GM23248 (cell line): ENCODE data around the gene AKR1C4. TPM values are rescaled to one million over a fixed set of nuclear protein-coding genes. Genes with fewer than 3 reads are reported as not detected.

Experiments used
- DNase-seq: peaks from one replicate; pipeline ENCODE4 v3.0.0-alpha.2; 2015
- H2AFZ ChIP-seq: fragments of 200-600 bp; sonication (generic); 2 replicates; pipeline ENCODE4 v1.6.1; 2016; ENCODE audit warnings: antibody characterized with exemption
- H3F3A ChIP-seq: fragments of 200-600 bp; sonication (generic); 2 replicates; pipeline ENCODE4 v1.6.1; 2016; ENCODE audit warnings: mild to moderate bottlenecking, antibody characterized with exemption, mixed run types; ENCODE audit not compliant: insufficient read depth
- H3K27ac ChIP-seq: fragments of 200-600 bp; sonication (generic); 2 replicates; pipeline ENCODE4 v1.5.1; 2016; ENCODE audit warnings: mild to moderate bottlenecking
- H3K27me3 ChIP-seq: fragments of 200-600 bp; sonication (generic); replicated peaks from 2 replicates; pipeline ENCODE4 v1.6.1; 2016; ENCODE audit warnings: mild to moderate bottlenecking; ENCODE audit not compliant: insufficient read depth
- H3K36me3 ChIP-seq: fragments of 200-600 bp; sonication (generic); 2 replicates; pipeline ENCODE4 v1.6.1; 2016; ENCODE audit warnings: low read depth, mild to moderate bottlenecking
- H3K4me1 ChIP-seq: fragments of 200-600 bp; sonication (generic); 2 replicates; pipeline ENCODE4 v1.6.1; 2016; ENCODE audit warnings: mild to moderate bottlenecking; ENCODE audit not compliant: insufficient read depth
- H3K4me2 ChIP-seq: fragments of 200-600 bp; sonication (generic); one replicate; pipeline ENCODE4 v1.6.1; 2016; ENCODE audit warnings: mild to moderate bottlenecking; ENCODE audit not compliant: unreplicated experiment
- H3K4me3 ChIP-seq: fragments of 200-600 bp; sonication (generic); 2 replicates; pipeline ENCODE4 v1.5.1; 2016; ENCODE audit warnings: mild to moderate bottlenecking
- H3K79me2 ChIP-seq: fragments of 200-600 bp; sonication (generic); 2 replicates; pipeline ENCODE4 v1.6.1; 2016; ENCODE audit warnings: mild to moderate bottlenecking; ENCODE audit not compliant: insufficient read depth
- H3K9ac ChIP-seq: fragments of 200-600 bp; sonication (generic); 2 replicates; pipeline ENCODE4 v1.6.1; 2016; ENCODE audit warnings: mild to moderate bottlenecking
- H3K9me2 ChIP-seq: fragments of 200-600 bp; sonication (generic); 2 replicates; pipeline ENCODE4 v1.6.1; 2016; ENCODE audit warnings: mixed run types, mild to moderate bottlenecking, moderate library complexity; ENCODE audit not compliant: insufficient read depth
- H3K9me3 ChIP-seq: fragments of 200-600 bp; sonication (generic); one replicate; pipeline ENCODE4 v1.6.1; 2017; ENCODE audit warnings: low read depth
- H4K20me1 ChIP-seq: fragments of 200-600 bp; sonication (generic); 2 replicates; pipeline ENCODE4 v1.6.0; 2016; ENCODE audit not compliant: insufficient read depth
- EZH2 ChIP-seq: fragments of 200-600 bp; sonication (generic); IDR thresholded peaks from 2 replicates; pipeline ENCODE4 v1.6.1; 2018; ENCODE audit warnings: antibody characterized with exemption, mild to moderate bottlenecking; ENCODE audit not compliant: insufficient read depth, poor library complexity, severe bottlenecking
- EZH2phosphoT487 ChIP-seq: fragments of 200-600 bp; sonication (generic); IDR thresholded peaks from 2 replicates; pipeline ENCODE4 v1.6.1; 2018; ENCODE audit warnings: antibody characterized with exemption, moderate library complexity, mild to moderate bottlenecking, low read depth; ENCODE audit not compliant: insufficient read depth
- WGBS, 2 experiments: methylation state at CpG; one replicate each; pipeline ENCODE4 v1.1.6; 2015 to 2017; ENCODE audit warnings: low lambda C conversion rate in 2 of 2, low coverage in 1 of 2; ENCODE audit errors: missing lambda C conversion rate in 2 of 2; 5-methylcytosine and 5-hydroxymethylcytosine counted together
- in situ Hi-C: fragments of 300-500 bp; cut with MboI; formaldehyde crosslinking; loops from 2 replicates; pipeline ENCODE4 v1.15.0; 2020
- polyA plus RNA-seq: library from polyadenylated mRNA; unstranded; fragments of >200 nt; fragmentation: Nextera tagmentation; extraction: Ambion mirVana; gene quantifications from 2 replicates; pipeline ENCODE4 v1.2.1, GENCODE V29; 2016
- total RNA-seq: library from RNA; depleted of rRNA; stranded (reverse); fragments of >200 nt; shearing (Covaris generic); gene quantifications from 2 replicates; pipeline ENCODE4 v1.2.3, GENCODE V29; 2014; rRNA removed

The AKR1C4 gene
- not detected in 2 replicates for total RNA-seq
- not detected in 2 replicates for polyA plus RNA-seq

- TF ChIP-seq EZH2phosphoT487, result no peak
- no peak for TF ChIP-seq EZH2
- H3K9ac ChIP-seq, result no peak within 1 kb of the TSS
- no peak for DNase-seq
- no peak within 1 kb of the TSS for H3K27ac ChIP-seq
- H3K27me3 ChIP-seq, result no peaks in the 10 kb centered on the region
- H3K4me3 ChIP-seq, result no peak within 1 kb of the TSS
- in situ Hi-C loops, result no loop called here
- no peaks in the 10 kb centered on the region for H3K9me2 ChIP-seq
- no peaks in the 10 kb centered on the region for H3K79me2 ChIP-seq
- no peaks in the 10 kb centered on the region for H3F3A ChIP-seq
- H3K4me2 ChIP-seq, result no peak within 1 kb of the TSS
- H2AFZ ChIP-seq, result no peak within 1 kb of the TSS
- no peaks in the 10 kb centered on the region for H3K36me3 ChIP-seq
- no peaks in the 10 kb centered on the region for H3K9me3 ChIP-seq
- no peaks in the 10 kb centered on the region for H4K20me1 ChIP-seq
- no peaks in the 10 kb centered on the region for H3K4me1 ChIP-seq
- 19 to 32% methylated on average over 4 of the region's 4 CpGs for WGBS, 2 experiments
These were observed at the start of gene AKR1C4 for GRCh38 chr10:5196702-5197113. AKR1C4 (plus strand) TSS chr10:5196837; CDS start chr10:5196868, 31 bp downstream.

- Histone ChIP-seq H3K9ac (no peak overlapping the region), H3K9me3 (no peaks in the 10 kb centered on the region), H4K20me1 (no peaks in the 10 kb centered on the region), H3K4me3 (no peak overlapping the region), H3K27ac (no peak overlapping the region), H3K79me2 (no peaks in the 10 kb centered on the region), H3K9me2 (no peaks in the 10 kb centered on the region), H3K4me1 (no peaks in the 10 kb centered on the region), H3F3A (no peaks in the 10 kb centered on the region), H2AFZ (no peak overlapping the region), H3K4me2 (no peak overlapping the region), H3K36me3 (no peaks in the 10 kb centered on the region), H3K27me3 (no peaks in the 10 kb centered on the region)
- no peak for TF ChIP-seq EZH2
- no peak for TF ChIP-seq EZH2phosphoT487
- 49 to 54% methylated on average over 5 of the region's 5 CpGs for WGBS, 2 experiments
- in situ Hi-C loops, result no loop called here
- DNase-seq, result no peak
These were observed 49.8 kb upstream of the AKR1C4 start for GRCh38 chr10:5146920-5147254.

GRCh38 chr10:5147255-5147980 is 49.2 kb upstream of the AKR1C4 start:
- H3K9ac ChIP-seq, result no peak overlapping the region
- H3K27me3 ChIP-seq, result no peaks in the 10 kb centered on the region
- H3K4me3 ChIP-seq, result no peak overlapping the region
- DNase-seq, result no peak
- H3K9me3 ChIP-seq, result no peaks in the 10 kb centered on the region
- no peak overlapping the region for H3K27ac ChIP-seq
- H3K4me1 ChIP-seq, result no peaks in the 10 kb centered on the region
- H2AFZ ChIP-seq, result no peak overlapping the region
- no peak overlapping the region for H3K4me2 ChIP-seq
- H3K79me2 ChIP-seq, result no peaks in the 10 kb centered on the region
- in situ Hi-C loops, result no loop called here
- no peaks in the 10 kb centered on the region for H3K36me3 ChIP-seq
- H4K20me1 ChIP-seq, result no peaks in the 10 kb centered on the region
- no peak for TF ChIP-seq EZH2phosphoT487
- H3F3A ChIP-seq, result no peaks in the 10 kb centered on the region
- 31 to 39% methylated on average over 5 of the region's 5 CpGs for WGBS, 2 experiments
- no peaks in the 10 kb centered on the region for H3K9me2 ChIP-seq

GRCh38 chr10:5147981-5148677 is 48.5 kb upstream of the AKR1C4 start:
- no peaks in the 10 kb centered on the region for H3F3A ChIP-seq
- in situ Hi-C loops, result no loop called here
- H3K79me2 ChIP-seq, result no peaks in the 10 kb centered on the region
- no peaks in the 10 kb centered on the region for H3K9me3 ChIP-seq
- no peak overlapping the region for H3K9ac ChIP-seq
- no peak overlapping the region for H2AFZ ChIP-seq
- no peaks in the 10 kb centered on the region for H4K20me1 ChIP-seq
- WGBS, 2 experiments, result 27 to 33% methylated on average over 3 of the region's 3 CpGs
- H3K9me2 ChIP-seq, result no peaks in the 10 kb centered on the region
- no peak overlapping the region for H3K4me2 ChIP-seq
- H3K36me3 ChIP-seq, result no peaks in the 10 kb centered on the region
- H3K4me3 ChIP-seq, result no peak overlapping the region
- H3K27ac ChIP-seq, result no peak overlapping the region
- no peak for DNase-seq
- no peaks in the 10 kb centered on the region for H3K27me3 ChIP-seq
- no peaks in the 10 kb centered on the region for H3K4me1 ChIP-seq
- no peak for TF ChIP-seq EZH2
- no peak for TF ChIP-seq EZH2phosphoT487
